NOMO-1 treated with DMSO at 0.1 percent for 48 hours (cell line): Measurements from ENCODE around the gene STX1A.
A peak's percentile ranks its signal among the peaks of the same experiment; 100 is the strongest.
"Not testable (repeated sequence)": the region's sequence is repeated elsewhere in the genome, so short reads cannot be mapped to it uniquely, and the experiment has no call there.

Experiments used
- DNase-seq: peaks from one replicate; lab custom pipeline; 2025; ENCODE audit not compliant: unreplicated experiment; lab: John Stamatoyannopoulos, UW

STX1A gene

DNA sequence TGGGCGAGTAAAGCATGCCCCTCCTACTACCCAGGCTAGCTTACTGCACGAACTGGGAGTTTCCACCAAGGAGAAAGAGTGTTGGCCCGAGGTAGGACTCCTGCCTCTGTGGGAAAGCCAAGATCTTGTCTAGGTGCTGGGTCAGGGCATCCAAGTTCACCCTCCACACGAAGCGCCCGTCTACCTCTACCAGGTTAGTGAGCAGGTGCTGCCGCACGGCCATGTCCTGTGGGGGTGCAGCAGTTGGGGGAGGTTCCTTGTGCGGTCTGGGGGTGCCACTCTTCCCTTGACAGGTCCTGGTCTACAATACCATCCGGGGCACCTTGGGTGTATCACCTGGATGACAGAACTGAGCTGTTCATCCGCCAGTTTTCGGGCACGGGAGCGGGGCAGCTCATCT is 17.4 kb upstream of the STX1A start:
- no peak for DNase-seq

DNA sequence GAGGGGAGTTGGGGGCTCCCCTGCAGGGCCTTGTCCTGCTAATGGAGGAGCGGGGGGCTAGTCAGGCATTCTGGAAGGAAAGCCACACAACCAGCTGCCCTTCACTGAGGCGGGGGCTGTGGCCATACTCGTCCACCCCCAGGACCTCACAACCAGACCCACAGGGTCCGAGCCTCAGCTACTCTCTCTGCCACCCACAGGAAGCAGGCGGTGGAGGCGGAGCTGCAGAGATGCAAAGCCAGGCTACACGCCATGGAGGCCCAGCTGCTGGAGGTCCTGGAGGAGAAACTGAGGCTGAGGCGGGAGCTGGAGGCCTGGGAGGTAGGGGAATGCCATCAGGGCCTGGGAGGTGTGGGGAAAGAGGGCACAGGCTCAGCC is 16.0 kb upstream of the STX1A start:
- no peak for DNase-seq

- DNase-seq: peak; percentile 99
Measured at GRCh38 chr7:73734619-73735527, 15.4 kb upstream of the STX1A start.

GRCh38 chr7:73732397-73732796 is 12.9 kb upstream of the STX1A start:
- DNase-seq: no peak

- no peak for DNase-seq
Measured at GRCh38 chr7:73730485-73730884, 11.0 kb upstream of the STX1A start.

GRCh38 chr7:73728551-73728950 is 9.1 kb upstream of the STX1A start:
- DNase-seq: no peak

GRCh38 chr7:73727952-73728351 is 8.5 kb upstream of the STX1A start:
- no peak for DNase-seq

DNA sequence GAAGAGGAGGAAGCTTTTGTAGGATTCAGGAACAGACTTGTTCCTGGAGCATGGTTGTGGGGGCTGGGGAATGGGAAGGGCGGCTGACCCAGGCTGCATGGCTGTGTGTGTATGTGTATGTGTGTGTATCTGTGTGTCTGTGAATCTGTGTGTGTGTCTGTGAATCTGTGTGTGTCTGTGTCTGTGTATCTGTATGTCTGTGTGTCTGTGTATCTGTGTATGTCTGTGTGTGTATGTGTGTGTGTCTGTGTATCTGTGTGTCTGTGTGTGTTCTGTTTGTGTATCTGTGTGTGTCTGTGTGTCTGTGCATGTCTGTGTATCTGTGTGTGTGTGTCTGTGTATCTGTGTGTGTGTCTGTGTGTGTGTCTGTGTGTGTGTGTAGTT is 6.6 kb upstream of the STX1A start:
- DNase-seq: no peak

DNA sequence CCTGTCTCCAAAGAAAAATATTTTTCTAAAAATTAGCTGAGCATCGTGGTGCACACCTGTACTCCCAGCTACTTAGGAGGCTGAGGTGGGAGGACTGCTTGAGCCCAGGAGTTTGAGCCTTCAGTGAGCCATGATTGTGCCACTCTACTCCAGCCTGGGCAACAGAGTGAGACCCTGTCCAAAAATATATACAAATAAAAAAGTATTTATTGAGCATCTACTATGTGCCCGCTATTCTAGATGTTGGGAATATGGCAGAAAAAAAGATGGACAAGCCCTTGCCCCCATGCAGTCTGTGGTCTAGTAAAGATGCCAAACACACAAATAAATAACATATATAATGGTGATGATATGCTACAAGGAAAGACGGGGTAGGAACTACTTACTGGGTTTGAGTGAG is 4.3 kb upstream of the STX1A start:
- DNase-seq: no peak

GRCh38 chr7:73722785-73723184 is 3.3 kb upstream of the STX1A start:
- no peak for DNase-seq

- peak; percentile 49 for DNase-seq
Measured at GRCh38 chr7:73722182-73722581, 2.7 kb upstream of the STX1A start.

- no peak for DNase-seq
Measured at GRCh38 chr7:73721377-73721817, 1.9 kb upstream of the STX1A start.

DNA sequence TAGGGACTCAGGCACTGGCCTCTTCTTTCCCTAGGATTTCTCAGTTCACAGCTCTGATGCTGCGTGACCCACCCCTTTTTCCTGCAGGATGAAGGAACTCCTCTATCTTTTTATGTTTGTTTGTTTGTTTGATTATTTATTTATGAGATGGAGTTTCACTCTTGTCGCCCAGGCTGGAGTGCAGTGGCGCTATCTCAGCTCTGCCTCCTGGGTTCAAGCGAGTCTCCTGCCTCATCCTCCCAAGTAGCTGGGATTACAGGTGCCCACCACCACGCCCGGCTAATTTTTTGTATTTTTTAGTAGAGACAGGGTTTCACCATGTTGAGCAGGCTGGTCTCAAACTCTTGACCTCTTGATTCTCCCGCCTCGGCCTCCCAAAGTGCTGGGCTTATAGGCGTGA is 974 bp upstream of the STX1A start:
- DNase-seq: not testable (repeated sequence)

DNA sequence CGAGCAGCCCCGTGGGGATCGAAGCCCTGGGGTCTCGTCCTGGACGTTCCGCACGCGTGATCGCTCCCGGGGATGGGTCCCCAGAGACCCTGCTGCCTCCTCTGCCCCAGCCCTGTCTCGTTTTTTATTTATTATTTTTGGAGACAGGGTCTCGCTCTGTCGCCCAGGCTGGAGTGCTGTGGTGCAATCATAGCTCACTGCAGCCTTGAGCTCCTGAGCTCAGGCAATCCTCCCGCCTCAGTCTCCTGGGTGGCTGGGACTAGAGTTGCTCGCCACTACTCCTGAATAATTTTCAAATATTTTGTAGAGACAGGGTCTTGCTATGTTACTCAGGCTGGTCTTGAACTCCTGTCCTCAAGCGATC is 319 bp upstream of the STX1A start:
- no peak for DNase-seq

- no peak for DNase-seq
Measured at GRCh38 chr7:73718438-73718881, 1.0 kb downstream of the STX1A start.

DNA sequence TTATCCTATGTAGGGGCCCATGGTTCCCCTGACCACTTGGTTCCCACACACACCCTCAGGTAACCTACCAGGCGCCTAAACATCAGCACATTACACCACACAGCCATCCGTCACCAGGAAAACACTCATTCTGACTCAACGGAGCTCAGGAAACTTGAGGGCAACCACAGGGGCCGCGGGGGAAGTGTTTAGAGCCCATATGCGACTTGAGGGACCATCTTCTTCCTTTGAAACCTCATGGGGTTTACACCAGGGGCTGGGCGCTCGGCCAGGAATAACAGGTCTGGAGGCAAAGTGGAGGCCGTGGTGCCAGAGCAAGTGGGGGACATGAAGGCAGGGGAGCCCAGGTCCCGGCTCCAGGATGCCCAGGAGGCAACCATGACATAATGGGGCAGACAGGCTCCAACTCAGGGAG is 1.5 kb downstream of the STX1A start:
- DNase-seq: peak; percentile 99

GRCh38 chr7:73717025-73717807 is 2.3 kb downstream of the STX1A start:
- DNase-seq: no peak

- no peak for DNase-seq
Measured at GRCh38 chr7:73716318-73716890, 3.1 kb downstream of the STX1A start.

DNA sequence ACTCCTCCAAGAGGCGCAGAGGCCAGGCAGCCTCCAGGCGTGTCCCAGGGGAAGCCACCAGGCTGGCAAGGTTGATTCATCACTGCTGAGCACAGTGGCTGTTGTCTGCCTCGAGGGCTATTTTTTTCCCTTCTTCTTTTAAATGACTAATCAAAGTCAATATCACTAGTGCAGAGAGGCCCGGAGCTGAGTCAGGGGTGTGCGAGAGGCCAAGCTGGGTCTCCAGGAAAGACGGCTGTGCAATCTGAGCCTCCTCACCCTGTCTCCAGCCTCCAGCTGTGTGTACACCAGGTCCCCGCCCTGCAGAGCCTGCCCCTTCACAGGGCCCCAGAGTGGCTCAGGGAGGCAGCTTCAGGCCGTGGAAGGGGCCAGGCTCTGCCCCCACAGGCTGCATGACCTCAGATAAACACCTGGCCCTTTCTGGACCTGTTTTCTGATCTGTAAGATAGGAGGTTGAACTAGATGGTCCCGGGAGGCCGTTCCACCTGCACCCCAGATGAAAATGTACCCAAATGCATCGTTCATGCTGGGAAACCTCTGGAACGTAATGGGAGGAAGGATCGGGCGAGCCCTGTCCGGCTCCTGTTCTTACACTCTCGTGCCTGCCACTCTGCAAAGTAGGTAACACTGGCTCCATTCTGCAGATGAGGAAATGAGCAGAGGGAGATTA is 3.7 kb downstream of the STX1A start:
- DNase-seq: peak; percentile 100

GRCh38 chr7:73713319-73713718 is 6.2 kb downstream of the STX1A start:
- DNase-seq: not testable (repeated sequence)

DNA sequence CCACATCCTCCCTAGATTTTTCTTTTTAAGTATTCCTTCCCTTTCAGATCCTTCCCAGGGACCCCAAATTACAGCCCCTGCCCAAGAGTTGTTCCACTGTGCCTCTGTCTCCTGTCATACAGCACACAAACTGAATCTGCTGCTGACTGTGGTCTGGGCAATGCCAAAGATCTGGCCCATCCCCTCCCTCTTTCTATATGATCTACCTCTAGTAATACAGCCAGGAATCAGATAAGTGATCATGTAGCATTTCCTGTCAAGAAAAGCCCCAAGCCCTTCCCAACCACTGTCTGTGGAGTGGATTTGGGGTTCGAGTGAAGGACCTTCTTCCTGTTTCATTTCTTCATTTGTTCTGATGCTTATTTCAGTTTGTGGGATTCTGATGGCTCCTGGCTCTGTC is 6.7 kb downstream of the STX1A start:
- DNase-seq: no peak
